NCI-H526 treated with DMSO at 0.1 percent for 48 hours (cell line): Measurements from ENCODE around the gene EYA4.

ENCODE experiments used
- DNase-seq: peaks from one replicate; lab custom pipeline; 2025; lab: John Stamatoyannopoulos, UW

EYA4 gene, protein sequence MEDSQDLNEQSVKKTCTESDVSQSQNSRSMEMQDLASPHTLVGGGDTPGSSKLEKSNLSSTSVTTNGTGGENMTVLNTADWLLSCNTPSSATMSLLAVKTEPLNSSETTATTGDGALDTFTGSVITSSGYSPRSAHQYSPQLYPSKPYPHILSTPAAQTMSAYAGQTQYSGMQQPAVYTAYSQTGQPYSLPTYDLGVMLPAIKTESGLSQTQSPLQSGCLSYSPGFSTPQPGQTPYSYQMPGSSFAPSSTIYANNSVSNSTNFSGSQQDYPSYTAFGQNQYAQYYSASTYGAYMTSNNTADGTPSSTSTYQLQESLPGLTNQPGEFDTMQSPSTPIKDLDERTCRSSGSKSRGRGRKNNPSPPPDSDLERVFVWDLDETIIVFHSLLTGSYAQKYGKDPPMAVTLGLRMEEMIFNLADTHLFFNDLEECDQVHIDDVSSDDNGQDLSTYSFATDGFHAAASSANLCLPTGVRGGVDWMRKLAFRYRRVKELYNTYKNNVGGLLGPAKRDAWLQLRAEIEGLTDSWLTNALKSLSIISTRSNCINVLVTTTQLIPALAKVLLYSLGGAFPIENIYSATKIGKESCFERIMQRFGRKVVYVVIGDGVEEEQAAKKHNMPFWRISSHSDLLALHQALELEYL

DNA sequence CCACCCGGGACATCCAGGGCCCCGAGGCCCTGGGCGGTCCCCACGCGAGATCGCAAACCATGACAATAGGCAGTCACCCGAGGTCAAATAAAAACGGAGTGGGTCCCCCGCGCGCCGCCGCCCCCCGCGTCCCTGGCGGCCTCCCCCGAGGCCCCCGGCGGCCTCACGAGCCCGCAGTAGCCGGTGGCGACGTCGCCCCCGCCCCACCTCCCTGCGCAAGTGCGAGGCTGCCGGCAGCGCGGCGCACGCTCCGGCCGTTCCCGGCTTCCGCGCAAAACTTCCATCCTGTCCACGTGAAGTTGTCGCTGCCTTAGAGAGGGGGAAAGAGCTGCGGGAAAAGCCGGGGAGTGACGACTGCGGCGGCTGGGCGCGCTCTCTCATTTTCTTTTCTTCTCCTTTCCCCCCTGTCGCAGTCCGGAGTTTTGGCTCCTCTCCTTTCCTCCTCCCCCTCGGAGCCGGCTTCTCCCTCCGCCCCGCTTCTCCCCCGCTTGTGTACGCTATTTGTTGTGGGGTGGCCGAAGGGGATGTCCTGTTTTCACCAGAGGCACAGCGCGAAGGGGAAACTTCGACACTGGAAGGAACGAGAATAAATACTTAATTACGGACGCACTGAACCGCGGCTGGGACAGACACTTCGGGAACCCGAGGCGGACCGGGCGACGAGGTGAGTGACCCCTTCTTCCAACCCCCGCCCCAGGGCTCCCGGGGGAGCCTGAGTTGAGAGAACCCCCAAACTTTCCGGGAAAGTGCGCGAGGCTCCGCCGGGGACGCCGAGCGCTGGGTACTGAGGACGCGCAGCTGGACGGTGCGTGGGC is at the start of gene EYA4:
TSS of gene EYA4 (plus strand) at position 272 of the 815 bp plus-strand sequence. CDS start 33,424 bp downstream, outside the sequence.
- DNase-seq = no peak

DNA sequence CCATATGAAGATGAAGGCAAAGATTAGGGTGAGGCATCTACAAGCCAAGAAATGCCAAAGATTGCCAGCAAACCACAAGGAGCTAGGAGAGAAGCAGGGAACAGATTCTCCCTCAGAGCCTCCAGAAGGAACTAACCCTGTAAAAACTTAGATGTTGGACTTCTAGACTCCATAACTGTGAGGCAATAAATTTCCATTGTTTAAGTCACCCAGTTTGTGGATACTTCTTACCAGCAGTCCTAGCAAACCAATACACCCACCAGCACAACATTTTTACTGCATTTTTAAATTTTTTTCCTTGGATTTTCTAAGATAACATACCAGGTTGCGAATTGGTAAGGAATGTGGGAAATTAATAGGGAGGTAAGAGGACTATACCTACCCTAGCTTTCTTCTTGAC is 47.8 kb upstream of the EYA4 start:
- DNase-seq = no peak

DNA sequence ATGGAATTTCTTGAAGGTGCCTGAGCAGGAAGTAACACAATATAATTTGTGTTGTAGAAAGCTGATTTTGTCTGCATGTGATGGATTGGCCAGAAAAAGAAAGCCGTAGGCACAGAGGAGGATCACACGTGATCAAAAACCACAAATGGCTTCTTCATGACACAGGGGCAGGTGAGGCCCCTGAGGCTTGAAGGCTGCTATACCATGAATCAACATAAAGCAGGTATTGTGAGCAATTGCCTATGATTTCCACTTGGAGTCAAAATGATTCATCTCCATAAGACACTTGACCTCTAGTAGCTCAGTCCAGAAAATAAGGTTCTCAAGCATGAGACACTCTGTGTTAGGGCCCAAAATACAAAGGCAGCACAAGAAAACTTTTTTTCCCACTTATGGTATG is 42.4 kb upstream of the EYA4 start:
- DNase-seq = no peak

DNA sequence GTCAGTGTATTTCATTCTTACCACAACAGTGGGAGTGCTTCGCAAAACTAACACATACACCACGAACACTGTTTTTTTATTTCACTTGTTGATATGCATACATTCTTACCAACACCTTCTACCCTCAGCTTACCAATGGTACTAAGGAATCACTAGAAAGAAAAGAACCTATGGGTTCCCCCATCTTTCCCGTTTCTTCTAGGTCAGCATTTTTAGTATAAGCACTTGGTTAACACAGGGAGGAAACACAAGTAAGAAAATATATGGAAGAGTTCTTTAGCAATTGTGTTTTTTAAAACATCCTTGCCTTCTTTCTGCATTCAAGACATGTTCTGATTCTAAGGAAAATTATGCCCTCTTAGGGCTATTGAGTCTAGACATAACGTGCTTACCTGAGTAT is 39.9 kb upstream of the EYA4 start:
- no peak for DNase-seq

DNA sequence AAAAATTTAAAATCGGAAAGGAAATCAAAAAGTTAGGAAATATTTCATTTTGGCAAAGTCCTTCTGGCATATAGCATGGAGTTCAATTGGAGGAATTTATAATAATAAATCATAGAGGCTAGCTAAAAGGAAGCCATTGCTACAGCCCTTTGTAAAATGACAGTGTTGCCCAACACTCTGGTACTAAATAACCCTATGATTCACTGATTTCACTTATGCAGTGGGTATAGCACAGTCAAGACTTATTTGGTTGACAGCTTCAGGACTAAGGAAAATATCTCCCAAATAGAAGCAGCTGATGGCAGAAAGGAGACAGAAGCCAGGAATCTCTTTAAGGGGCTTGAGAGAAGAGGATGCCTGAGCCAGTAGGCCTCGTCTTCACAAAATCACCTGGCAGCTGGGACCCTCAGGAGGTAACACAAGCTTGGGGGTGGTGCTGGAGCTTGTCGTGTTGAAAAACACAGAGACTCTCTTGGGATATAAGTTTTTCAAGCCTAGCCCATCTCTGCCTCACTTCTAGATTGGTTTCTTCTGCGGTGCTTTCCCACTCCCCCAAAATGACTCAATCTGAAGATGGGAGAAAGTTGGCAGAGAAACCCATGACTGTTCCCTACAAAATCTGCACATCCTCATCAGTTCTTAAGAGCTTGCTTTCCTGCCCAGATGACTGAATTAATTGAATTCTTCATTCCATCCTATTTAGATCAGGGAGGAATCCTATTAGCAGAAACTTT is 38.4 kb upstream of the EYA4 start:
- no peak for DNase-seq

DNA sequence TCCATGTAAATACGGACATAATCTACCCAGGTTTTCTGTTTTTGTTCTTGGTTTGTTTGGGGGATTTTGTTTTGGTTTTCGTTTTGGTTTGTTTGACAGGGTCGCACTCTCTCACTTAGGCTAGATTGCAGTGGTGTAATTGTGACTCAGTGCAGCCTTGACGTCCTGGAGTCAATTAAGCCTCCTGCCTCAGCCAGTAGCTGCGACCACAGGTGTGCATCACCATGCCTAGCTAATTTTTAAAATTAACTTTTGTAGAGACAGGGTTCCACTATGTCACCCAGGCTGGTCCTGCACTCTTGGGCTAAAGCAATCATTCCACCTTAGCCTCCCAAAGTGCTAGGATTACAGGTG is 37.8 kb upstream of the EYA4 start:
- DNase-seq = no peak

DNA sequence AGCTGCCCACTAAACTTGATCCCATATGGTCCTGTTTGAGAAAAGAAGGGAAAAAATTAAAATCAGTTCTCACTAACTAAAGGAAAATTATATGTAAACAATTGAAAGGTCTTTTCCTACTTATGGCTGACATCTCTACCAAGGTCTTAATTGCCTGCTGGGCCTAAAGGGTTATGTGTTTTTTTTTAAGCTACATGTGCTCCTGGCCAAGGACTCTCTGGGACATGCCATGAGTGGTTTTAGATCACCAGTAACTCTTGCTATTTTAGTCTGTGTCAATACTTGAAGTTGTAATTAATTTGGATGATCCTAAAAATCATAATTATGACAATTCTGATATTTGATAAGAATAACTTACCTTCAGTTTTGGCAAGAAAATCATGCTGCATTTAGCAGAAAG is 35.9 kb upstream of the EYA4 start:
- DNase-seq = no peak

DNA sequence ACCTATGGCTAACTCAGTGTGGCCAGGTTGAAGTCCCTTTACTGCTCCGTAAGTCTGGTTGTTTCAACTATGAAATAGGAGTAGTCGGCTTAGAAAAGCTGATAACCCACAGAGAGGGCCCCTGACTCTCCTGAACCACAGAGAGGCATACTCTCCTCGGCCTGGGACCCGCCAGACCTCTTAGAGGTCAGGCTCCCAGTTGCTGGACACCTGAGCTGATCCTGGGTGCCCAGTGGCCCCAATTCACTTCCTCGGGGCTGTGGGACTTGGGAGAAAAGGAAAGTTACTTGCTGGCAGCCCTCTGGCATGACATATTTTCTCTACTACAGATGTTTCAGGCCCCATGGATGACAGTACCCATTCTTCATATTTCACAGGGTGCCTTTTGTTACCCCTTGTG is 34.2 kb upstream of the EYA4 start:
- DNase-seq = no peak

DNA sequence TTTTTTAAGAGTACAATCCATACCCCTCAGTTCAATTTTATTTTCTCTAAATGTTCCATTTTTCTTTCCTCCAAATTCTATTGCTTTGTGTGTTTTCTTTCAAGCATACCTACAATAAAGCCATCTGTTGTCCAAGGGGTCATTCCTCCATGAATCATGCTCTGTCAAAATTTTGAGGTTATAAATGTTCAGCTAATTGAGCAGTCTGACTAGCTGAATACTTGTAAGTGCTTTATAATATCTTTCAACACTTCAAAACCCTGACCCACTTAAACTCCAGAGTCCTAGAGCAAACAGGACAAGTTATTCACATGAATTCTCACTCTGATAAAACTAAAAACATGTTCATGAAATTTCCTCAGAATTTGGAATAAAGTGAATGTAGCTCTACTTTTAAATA is 33.4 kb upstream of the EYA4 start:
- no peak for DNase-seq

DNA sequence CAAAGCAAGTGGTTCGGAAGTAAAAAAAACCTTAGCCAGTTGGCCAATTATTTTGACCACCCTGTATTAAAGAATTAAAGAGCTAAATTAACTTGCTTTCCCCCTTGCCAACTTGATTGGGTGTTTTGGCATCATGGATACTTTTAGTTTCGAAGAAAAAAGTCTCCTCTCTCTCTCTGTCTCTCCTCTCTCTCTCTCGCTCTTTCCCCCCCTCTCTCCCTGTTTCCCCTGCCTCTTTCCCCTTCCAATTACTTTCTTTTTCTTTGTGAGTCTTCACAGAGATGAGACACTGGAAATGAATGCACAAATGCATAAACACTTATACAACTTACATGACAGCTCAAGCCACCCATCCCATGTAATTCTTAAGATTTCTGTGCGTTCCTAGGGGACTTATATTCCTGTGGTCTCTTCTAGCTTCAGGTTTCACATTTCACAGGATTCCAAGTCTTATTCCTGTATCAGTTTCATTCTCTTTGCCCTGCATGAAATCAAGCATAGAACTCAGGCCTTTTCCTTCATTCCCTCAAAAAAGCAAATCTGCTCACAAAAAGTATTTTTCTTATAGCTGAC is 32.9 kb upstream of the EYA4 start:
- no peak for DNase-seq

DNA sequence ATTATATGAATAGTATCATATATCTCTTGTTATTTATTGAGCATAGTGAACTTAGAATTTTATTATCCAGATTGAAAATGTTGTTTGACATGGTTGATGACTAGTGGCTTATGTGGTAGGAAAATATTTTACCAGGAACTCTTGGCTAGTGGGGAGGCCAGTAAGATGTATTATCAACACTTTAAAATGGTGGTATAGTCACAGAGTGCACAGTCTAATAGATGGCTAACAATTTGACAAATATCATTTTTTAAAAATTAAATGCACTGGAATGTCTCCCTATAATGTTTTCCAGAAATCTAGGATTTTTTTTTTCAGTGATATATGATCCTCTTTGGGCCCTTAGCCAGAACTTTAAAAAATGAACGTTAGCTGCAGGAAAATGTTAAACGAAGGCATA is 26.9 kb upstream of the EYA4 start:
- DNase-seq = no peak

DNA sequence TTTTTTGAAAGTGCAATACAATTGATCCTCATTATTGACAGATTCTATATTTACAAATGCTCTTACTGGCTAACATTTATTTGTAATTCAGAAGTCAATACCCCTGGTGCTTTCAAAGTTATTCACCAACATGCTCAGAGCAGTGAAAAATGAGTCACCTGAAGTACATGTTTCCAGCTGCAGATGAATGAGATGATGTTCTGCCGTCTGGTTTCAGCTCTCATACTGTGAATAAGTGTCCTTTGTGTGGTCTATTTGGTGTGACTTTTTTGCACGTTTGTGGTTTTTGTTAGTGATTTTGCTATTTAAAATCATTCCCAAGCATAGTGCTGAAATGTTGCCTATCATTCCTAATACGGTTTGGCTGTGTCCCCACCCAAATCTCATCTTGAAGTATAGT is 22.3 kb upstream of the EYA4 start:
- no peak for DNase-seq

DNA sequence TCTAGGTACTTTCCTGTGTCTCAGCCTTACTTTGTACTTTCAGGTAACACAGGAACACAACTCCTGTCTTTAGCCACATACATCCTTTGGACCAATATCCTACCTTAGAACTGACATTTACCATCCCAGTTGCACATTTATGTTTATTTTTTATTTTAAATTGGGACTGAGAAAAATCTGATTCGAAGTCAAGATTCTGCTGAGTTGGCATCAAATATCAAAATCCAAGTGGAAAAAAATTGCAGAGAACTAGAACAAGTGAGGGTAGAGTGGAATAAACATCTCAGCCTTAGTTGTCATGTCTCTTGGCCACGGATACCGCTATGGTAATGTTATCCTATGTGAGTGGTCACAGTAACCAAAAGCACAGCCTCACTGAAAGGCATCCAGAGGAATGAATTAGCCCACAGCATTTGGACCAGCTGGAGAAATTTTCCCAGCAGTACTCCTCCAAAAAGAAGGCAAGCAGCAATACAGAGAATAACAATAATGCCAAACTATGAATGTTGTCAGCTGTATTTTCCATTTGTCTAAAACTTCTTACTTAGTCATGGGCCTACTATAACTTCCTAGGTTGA is 17.6 kb upstream of the EYA4 start:
- no peak for DNase-seq

DNA sequence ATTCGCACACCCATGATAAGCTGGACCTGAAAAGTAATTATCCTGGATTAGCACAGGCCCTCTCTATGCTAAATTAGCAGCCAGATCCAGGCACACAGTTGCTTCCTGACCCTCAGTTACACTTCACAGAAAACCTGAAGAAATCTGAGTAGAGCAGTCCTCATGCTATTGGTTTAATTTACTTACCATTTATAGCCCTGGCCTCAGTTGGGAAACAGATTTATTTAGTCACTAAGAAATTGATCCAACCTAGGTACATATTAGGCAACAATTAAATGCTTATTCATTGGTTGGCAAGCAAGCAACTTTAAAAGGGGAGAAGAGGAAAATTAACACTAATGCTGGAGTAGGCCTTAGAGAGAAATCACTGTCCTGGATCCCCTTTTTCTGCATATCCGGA is 15.6 kb upstream of the EYA4 start:
- DNase-seq = no peak

DNA sequence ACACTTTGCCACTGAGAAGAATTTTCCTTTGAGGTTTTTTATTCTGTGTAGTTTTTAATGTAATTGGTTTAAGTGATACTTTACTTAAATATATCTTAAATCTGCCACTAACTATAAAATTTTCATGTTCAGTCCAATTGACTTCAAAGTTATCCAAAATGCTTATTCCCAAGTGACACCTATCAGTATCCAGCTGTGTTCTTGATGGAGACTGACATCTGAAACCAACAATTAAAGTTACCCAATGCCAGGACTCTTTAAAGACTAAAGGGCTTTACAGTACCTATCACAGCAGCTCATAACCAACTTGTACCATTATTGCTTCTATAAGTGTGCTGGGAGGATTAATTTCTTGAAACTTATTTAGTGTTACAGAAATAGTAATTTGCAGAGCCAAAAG is 13.8 kb upstream of the EYA4 start:
- no peak for DNase-seq

DNA sequence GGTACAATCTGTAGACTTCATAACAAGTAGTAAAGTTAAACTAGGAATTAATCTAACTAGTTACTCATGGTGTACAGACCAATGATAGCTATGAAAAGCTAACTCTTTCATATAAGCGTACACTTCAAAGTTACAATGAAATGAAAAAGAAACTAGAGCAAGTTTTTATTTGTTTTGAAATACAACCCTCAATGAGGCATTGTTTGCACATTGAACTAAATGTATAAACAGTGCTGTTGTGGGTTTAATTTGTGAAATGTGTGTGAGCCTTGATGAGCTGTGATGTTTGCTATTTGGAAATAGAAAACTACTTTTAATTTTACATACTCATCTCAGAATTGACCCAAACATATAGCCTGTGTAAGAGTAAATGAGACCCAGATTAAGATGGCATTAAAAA is 11.1 kb upstream of the EYA4 start:
- no peak for DNase-seq

DNA sequence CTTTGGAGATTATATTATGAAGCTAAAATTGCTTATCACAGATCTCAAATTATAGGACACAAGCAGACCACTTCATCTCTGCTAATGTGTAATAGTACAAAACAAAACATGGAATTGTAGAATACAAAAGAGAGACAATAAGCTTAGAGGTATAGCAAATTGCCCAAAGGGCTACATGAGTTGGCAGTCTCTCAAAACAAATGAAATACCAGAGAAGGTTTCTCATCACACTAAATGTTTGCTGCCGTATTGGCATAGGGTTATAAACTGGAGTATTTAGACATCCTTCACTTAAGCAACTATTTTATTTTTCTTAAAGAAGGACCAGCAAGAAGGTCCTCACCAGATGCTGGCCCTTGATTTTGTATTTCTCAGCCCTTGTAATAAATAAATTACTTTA is 5.9 kb upstream of the EYA4 start:
- DNase-seq = no peak

DNA sequence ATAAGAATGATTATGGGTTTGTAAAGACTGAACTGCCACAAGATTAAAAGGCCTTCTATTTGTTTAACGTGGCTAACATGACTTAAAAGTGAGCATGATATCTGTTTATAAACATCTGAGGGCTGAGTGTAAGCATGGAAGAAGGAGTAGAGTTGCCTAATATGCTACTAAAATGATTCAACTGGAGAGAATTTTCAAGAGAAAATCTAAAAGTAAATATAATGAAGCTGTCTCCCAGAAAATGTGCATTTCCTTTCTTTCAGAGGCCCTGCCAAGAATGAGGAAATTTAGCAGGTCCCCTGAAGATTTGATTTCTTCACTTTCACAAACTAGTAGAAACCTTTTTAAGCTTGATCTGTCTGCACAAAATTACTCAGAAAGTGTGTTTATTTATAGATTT is 4.2 kb upstream of the EYA4 start:
- no peak for DNase-seq

DNA sequence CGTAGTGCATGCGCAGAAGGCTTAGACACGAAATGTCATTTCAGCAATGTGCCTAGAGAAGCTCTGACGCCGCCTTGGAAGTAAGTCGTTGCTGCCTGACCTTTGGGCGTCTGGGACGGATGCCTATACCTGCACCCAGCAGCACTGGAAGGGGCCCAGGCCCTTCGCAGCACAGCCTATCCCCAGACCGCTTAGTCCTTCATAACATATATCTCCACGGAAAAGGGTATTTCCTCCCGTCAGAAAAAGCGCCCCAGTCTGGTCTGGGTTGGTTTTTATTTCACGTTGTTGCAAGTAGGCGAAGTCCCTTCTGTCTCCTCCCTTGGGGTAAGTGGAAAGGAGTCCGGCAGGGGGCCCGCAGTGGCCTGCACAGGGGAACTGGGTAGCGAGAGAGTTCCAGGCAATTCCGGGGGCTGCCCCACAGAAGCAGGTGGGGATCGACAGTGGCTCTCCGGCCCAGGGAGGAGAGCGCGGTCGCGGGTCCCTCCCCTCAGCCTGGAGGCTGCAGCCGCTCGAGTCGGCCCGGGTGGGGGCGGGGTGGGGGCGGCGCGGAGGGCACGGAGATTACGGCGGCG is 559 bp upstream of the EYA4 start:
- DNase-seq = peak; percentile 25

DNA sequence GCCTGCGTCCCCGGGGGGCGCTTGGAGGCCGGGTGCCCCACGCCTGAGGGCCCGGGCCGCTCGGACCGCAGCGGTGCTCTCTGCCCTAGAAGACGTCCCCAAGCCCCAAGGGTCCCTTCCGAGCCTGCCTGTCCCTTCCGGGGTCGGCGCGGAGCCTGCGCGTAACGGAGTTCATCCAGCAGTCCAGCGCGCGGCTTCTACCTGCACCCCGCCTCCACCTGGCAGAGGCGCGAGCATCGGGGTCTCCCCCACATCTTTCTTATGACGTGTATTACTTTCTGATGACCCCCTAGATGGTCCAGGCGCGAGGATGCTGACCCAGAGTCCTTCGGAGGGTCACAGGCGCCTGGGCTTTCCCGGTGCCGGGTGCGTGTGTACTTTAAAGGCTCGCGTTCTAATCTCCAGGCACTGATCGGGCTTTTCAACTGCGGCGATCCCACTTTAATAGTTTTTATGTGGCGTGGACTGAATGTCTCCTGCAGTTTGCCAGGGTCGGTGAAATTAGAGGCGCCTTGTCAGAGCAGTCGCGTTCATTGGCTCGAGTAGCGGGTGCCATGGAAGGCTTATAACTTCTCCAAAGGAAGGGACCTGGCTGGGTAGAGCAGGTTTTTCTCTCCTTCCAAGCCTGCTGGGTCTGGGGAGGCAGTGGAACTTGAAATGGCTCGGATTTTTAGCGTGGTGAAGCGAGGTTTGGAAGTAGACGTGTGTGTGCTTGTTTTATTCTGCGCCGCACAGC is 912 bp downstream of the EYA4 start:
- no peak for DNase-seq
